ENCODE data around the gene OSM.
"Not testable (repeated sequence)": the region's sequence is repeated elsewhere in the genome, so short reads cannot be mapped to it uniquely, and the experiment has no call there.

The OSM gene

GRCh38 chr22:30245181-30245984, 21.3 kb downstream of the OSM start:
- no peak for DNase-seq (ENCODE audit: low read depth in 2 of 2)

GRCh38 chr22:30244641-30245040, 22.0 kb downstream of the OSM start:
- DNase-seq (ENCODE audit: low read depth in 2 of 2), result no peak

- DNase-seq (ENCODE audit: low read depth in 2 of 2), result no peak
Observed at GRCh38 chr22:30244066-30244465, 22.6 kb downstream of the OSM start.

GRCh38 chr22:30243661-30244060, 23.0 kb downstream of the OSM start:
- DNase-seq (ENCODE audit: low read depth in 2 of 2), result no peak

GRCh38 chr22:30241576-30242371, 24.9 kb downstream of the OSM start:
- no peak for DNase-seq (ENCODE audit: low read depth in 2 of 2)

- no peak for DNase-seq (ENCODE audit: low read depth in 2 of 2)
Observed at GRCh38 chr22:30240541-30241417, 25.9 kb downstream of the OSM start.

- DNase-seq (ENCODE audit: low read depth in 2 of 2), result no peak
Observed at GRCh38 chr22:30239488-30240405, 26.9 kb downstream of the OSM start.

- DNase-seq (ENCODE audit: low read depth in 2 of 2), result no peak
Observed at GRCh38 chr22:30238661-30239487, 27.8 kb downstream of the OSM start.

- DNase-seq (ENCODE audit: low read depth in 2 of 2), result no peak
Observed at GRCh38 chr22:30238136-30238535, 28.5 kb downstream of the OSM start.

- no peak for DNase-seq (ENCODE audit: low read depth in 2 of 2)
Observed at GRCh38 chr22:30236875-30237274, 29.8 kb downstream of the OSM start.

GRCh38 chr22:30235687-30236170, 30.9 kb downstream of the OSM start:
- no peak for DNase-seq (ENCODE audit: low read depth in 2 of 2)

GRCh38 chr22:30234786-30235470, 31.7 kb downstream of the OSM start:
- no peak for DNase-seq (ENCODE audit: low read depth in 2 of 2)

GRCh38 chr22:30234325-30234724, 32.3 kb downstream of the OSM start:
- DNase-seq (ENCODE audit: low read depth in 2 of 2), result not testable (repeated sequence)

GRCh38 chr22:30233582-30233981, 33.1 kb downstream of the OSM start:
- DNase-seq (ENCODE audit: low read depth in 2 of 2), result no peak

GRCh38 chr22:30232716-30233218, 33.9 kb downstream of the OSM start:
- DNase-seq (ENCODE audit: low read depth in 2 of 2), result no peak

GRCh38 chr22:30230787-30231461, 35.7 kb downstream of the OSM start:
- no peak for DNase-seq (ENCODE audit: low read depth in 2 of 2)

GRCh38 chr22:30230330-30230729, 36.3 kb downstream of the OSM start:
- no peak for DNase-seq (ENCODE audit: low read depth in 2 of 2)

- no peak for DNase-seq (ENCODE audit: low read depth in 2 of 2)
Observed at GRCh38 chr22:30228509-30229359, 37.9 kb downstream of the OSM start.

Data from stimulated activated CD4-positive, alpha-beta T cell treated with anti-CD3 and anti-CD28 coated beads, Interleukin-1b, Interleukin-23, amount 100 ng/mL, for 1 hour (primary cell).